ENCODE measurements around the gene ZCCHC13.
"Not testable (repeated sequence)": the region's sequence is repeated elsewhere in the genome, so short reads cannot be mapped to it uniquely, and the experiment has no call there.

The ZCCHC13 gene

GRCh38 chrX:74304016-74304415 lies at the start of gene ZCCHC13:
Gene ZCCHC13, plus strand, starts transcription at chrX:74304180. Its CDS starts 87 bp downstream, at chrX:74304267.
- DNase-seq = no peak
- intact Hi-C loops (cut with DNase I) = no loop called here

- intact Hi-C loops (cut with DNase I); DNase-seq: not testable (repeated sequence)
These were observed 45.9 kb upstream of the ZCCHC13 start for GRCh38 chrX:74258111-74258510.

- intact Hi-C loops (cut with DNase I) = no loop called here
- no peak for DNase-seq
These were observed 44.0 kb upstream of the ZCCHC13 start for GRCh38 chrX:74259885-74260491.

- intact Hi-C loops (cut with DNase I) = no loop called here
- no peak for DNase-seq
These were observed 41.3 kb upstream of the ZCCHC13 start for GRCh38 chrX:74262452-74263209.

- intact Hi-C loops (cut with DNase I) = no loop called here
- no peak for DNase-seq
These were observed 33.6 kb upstream of the ZCCHC13 start for GRCh38 chrX:74270393-74270792.

- DNase-seq = no peak
- intact Hi-C loops (cut with DNase I) = no loop called here
These were observed 31.8 kb upstream of the ZCCHC13 start for GRCh38 chrX:74272230-74272629.

- intact Hi-C loops (cut with DNase I) = no loop called here
- DNase-seq = no peak
These were observed 29.5 kb upstream of the ZCCHC13 start for GRCh38 chrX:74274516-74274915.

GRCh38 chrX:74277320-74277719 lies 26.7 kb upstream of the ZCCHC13 start:
- intact Hi-C loops (cut with DNase I) = no loop called here
- no peak for DNase-seq

- DNase-seq = no peak
- intact Hi-C loops (cut with DNase I) = no loop called here
These were observed 26.1 kb upstream of the ZCCHC13 start for GRCh38 chrX:74277846-74278245.

DNA sequence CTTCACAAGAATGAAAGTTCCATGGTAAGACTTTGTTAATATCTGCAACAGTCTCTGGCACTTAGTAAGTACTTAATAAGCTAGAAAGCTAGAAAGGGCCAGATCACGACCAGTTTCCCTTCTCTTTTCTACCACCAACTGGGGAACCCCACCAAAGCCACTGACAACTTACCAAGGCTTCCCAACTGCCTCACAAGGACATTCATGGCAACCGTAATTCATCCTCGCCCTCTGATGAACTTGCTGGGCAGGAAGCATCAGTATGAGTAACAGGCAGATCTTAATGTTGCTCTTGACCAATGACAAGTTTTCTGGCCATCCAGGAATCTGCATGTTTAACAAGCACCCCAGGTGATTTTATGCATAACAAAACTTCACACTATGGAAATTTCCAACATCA lies 23.2 kb upstream of the ZCCHC13 start:
- intact Hi-C loops (cut with DNase I) = no loop called here
- no peak for DNase-seq

DNA sequence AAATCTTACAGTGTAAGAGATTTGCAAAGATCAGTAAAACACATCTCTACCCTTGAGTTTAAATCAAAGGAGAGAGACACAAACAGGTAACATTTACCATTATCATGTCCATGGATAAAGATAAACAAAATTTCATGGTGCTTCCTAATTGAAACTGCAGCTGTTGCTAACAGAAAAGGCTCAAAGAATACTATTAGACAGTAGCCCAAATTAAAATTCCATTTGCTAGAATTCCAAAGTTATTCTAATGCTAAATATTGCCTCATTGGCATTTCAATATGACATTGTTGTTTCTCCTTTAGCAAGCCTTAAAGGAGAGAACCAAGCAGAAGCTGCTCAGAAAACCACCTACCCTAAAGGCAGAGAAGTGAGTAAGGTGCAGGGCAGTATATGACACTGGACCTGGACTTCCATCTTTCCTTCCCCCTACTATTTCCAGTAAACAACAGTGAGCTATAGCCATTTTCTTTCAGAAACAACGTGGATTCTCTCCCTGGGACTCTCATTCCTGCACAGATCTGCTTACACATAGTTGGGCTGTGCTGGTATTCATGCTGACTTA lies 19.5 kb upstream of the ZCCHC13 start:
- DNase-seq = no peak
- intact Hi-C loops (cut with DNase I) = no loop called here

GRCh38 chrX:74286950-74287740 lies 16.8 kb upstream of the ZCCHC13 start:
- DNase-seq = no peak
- intact Hi-C loops (cut with DNase I) = no loop called here

GRCh38 chrX:74291577-74291963 lies 12.4 kb upstream of the ZCCHC13 start:
- DNase-seq = no peak
- intact Hi-C loops (cut with DNase I) = no loop called here

GRCh38 chrX:74291964-74292807 lies 11.8 kb upstream of the ZCCHC13 start:
- peak; percentile 69 to 93 (median 86) for DNase-seq
- intact Hi-C loops (cut with DNase I) = no loop called here

GRCh38 chrX:74292808-74293123 lies 11.2 kb upstream of the ZCCHC13 start:
- no peak for DNase-seq
- intact Hi-C loops (cut with DNase I) = no loop called here

GRCh38 chrX:74293343-74293946 lies 10.5 kb upstream of the ZCCHC13 start:
- DNase-seq = peak; percentile 60 to 91 (median 80)
- intact Hi-C loops (cut with DNase I) = no loop called here

DNA sequence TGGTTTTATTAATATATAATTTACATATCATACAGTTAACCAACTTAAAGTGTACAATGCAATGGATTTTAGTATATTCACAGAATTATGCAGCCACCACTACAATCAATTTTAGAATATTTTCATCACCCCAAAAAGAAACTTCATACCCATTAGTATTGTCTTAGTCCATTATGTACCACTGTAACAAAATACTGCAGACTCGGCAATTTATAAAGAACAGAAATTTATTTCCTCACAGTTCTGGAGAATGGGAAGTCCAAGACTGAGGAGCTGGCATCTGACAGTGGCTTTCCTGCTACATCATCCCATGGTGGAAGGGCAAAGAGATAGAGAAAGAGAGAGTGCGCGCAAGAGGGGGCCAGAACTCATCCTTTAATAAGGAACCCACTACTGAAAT lies 8.9 kb upstream of the ZCCHC13 start:
- no peak for DNase-seq
- intact Hi-C loops (cut with DNase I) = no loop called here

DNA sequence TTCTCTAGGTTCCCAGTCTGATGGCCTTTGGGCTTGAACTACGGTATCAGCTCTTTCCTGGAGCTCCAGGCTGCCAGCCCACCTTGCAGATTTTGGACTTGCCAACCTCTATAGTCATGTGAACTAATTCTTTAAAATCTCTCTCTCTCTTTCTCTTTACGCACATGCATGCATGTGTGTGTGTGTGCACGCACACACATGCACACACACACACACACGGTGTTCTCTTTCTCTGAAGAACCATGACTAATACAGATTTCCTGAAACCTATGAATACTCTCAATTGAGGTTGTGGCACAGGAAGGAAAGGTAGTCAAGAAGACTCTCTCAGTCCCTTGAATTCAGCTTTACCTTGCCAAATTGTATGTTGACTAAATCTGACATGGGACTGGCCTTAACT lies 6.2 kb upstream of the ZCCHC13 start:
- intact Hi-C loops (cut with DNase I) = no loop called here

GRCh38 chrX:74300869-74301268 lies 3.1 kb upstream of the ZCCHC13 start:
- DNase-seq = no peak
- intact Hi-C loops (cut with DNase I) = no loop called here

More for the DNA sequence above, 6.2 kb upstream of the ZCCHC13 start:
- no peak for DNase-seq

Data from head of caudate nucleus (tissue), 42 donors.